HG03575 (cell line): ENCODE data around the gene CALML5.

Experiments used
- ATAC-seq: cut with Tn5 transposase; IDR thresholded peaks from one replicate; pipeline ENCODE4 v1.9.1; 2021; ENCODE audit not compliant: unreplicated experiment, insufficient number of reproducible peaks, low FRiP score; ENCODE audit errors: extremely low read depth

The CALML5 gene

GRCh38 chr10:5506246-5506645 lies 6.9 kb upstream of the CALML5 start:
- no peak for ATAC-seq

GRCh38 chr10:5504146-5505072 lies 5.0 kb upstream of the CALML5 start:
- ATAC-seq, result no peak

GRCh38 chr10:5503477-5503835 lies 4.1 kb upstream of the CALML5 start:
- ATAC-seq, result no peak

DNA sequence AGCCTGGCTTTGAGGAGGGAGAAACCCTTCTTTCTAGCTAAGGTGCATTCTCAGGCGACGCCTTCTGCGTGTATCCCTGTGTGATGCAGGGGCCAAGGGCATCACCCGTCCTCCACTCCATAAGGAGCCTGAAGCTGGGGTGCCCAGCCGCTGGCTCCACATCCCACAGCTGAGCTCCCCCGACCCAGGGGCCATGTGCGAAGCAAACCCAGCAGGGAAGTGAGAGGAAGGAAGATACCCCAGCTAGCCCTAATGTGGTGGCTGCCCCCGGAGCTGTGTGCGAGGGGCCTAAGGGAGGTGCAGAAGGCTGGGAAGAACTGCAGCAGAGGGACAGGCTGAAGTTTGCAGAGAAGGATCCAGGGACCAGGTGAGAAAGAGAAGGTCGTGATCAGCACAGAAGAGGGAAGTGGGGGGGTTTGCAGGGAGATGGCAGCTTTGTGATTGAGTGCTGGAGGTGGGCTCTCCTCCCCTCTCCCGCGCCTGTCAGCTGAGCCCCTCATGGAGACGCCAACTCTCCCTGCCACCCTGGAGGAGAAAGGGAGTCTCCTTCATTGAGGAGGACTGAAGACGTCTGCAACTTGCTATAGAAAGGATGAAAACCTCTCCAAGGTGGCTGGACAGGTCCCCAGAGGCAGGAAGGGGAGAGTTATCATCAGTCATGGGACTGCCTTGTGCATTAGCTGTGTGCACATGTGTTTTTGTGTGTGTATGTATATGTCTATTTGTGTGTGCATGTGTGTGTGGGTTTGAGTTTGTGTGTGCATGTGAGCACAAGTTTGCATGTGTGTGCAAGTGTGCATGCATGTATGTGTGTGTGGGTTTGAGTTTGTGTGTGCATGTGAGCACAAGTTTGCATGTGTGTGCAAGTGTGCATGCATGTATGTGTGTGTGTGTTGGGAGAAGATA lies 3.5 kb upstream of the CALML5 start:
- ATAC-seq, result no peak

- no peak for ATAC-seq
Observed at GRCh38 chr10:5502061-5502521, 2.7 kb upstream of the CALML5 start.

DNA sequence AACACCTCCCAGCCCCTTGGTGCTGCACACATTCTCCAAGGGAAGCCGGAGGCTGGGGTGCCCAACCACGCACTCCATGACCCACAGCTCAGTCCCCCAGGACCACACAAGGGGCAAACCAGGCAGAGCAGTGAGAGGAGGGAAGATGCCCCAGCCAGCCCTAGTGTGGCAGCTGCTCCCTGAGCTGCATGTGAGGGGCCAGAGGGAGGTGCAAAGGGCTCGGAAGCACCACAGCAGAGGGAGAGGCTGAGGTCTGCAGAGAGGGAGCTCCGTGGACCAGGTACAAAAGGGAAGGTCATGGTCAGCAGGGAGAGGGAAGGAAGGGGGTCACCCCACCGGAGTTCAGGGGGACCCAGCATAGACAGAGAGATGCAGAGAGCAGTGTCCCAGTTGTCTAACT lies 1.5 kb upstream of the CALML5 start:
- no peak for ATAC-seq

GRCh38 chr10:5500162-5500670 lies 846 bp upstream of the CALML5 start:
- no peak for ATAC-seq

- ATAC-seq, result no peak
Observed at GRCh38 chr10:5498791-5499492, 428 bp downstream of the CALML5 start.

DNA sequence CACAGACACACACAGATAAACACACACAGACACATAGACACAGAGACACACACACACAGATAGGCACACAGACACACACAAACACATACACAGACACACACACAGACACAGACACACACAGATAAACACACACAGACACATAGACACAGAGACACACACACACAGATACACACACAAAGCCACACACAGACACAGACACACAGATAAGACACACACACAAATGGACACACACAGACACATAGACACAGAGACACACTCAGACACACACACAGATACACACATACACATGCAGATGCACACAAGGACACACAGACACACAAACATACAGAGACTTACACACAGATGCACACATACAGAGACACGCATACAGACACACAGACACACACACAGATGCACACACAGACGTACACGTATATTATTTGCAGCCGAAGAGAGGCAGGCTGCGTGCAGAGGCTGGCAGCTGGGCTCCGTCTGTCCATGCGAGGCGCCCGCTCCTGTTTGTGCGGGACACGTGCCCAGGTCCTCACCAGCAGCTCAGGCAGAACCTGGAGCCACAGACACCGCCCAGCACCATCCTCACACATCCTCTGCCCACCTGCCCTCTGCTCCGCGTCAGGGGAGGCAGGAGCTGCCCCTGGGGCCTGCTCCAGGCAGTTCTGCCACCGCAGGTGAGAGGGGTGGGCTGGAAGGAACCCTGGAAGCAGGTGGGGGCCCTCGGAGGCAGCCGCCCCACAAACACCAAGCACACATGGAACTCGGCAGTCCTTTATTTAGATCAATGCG lies 1.2 kb downstream of the CALML5 start:
- ATAC-seq, result no peak

- ATAC-seq, result no peak
Observed at GRCh38 chr10:5497289-5497688, 2.1 kb downstream of the CALML5 start.

GRCh38 chr10:5496261-5497250 lies 2.8 kb downstream of the CALML5 start:
- no peak for ATAC-seq

DNA sequence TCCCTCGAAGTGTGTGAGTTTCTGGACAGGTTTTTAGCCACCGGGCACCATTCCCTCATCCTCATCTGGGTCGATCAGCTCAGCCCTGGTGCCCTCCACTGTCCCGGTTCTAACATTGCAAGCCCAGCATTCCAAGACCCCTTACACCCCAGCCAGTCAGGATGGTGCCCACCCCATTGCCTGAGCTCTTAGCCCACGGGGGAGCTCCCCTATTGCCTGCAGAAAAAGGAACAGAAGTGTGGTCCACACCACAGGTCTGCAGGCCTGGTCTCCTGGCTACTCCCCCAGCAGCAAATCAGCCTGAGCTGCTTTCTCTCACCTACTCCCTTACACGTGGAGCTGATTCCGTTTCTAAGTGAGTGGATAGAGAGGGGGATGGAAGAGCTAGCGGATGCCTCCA lies 4.8 kb downstream of the CALML5 start:
- no peak for ATAC-seq

DNA sequence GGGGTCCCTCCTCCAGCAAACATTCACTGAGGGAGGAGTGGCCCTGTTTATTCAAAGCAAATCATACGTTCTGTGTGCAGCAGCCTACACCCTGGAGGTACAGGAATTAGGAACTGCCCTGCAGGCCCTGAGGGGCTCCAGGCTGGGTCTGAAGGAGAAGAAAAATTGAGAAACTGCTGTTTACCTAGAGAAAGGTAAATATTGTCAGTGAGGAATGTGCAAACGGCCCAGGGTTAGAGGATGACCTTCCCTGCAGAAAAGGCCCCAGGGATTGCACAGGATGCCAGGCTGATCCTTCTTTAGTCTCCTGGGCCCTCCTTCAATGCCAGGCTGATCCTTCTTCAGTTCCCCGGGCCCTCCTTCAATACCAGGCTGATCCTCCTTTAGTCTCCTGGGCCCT lies 5.7 kb downstream of the CALML5 start:
- no peak for ATAC-seq

- no peak for ATAC-seq
Observed at GRCh38 chr10:5492929-5493576, 6.3 kb downstream of the CALML5 start.

- ATAC-seq, result no peak
Observed at GRCh38 chr10:5492322-5492855, 7.0 kb downstream of the CALML5 start.

DNA sequence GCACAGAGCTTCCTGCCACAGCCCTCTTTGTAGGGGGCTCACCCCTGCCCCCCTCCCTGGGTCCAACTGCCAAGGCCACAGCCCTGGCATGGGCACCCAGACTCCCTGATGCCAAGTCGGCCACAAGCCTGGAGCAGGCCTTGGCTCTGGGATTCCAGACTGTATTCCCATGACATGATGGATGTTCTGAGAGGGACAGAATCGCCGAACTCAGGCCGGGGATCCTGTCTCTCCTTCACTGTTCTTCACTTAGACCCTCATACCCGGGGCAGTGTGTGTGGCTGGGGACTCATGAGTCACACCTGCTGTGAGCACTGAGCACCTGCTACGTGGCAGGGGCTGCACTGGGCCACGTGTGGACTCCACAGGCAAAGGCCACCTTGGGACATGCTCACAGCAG lies 7.9 kb downstream of the CALML5 start:
- ATAC-seq, result no peak
